Measurements from ENCODE around the gene ATP11A.
A peak's percentile ranks its signal among the peaks of the same experiment; 100 is the strongest.

The ATP11A gene

GRCh38 chr13:112689303-112690245, at the start of gene ATP11A:
Gene ATP11A (plus strand): TSS chr13:112690038. CDS start chr13:112690417, 379 bp downstream.
- peak; percentile 92 for DNase-seq

DNA sequence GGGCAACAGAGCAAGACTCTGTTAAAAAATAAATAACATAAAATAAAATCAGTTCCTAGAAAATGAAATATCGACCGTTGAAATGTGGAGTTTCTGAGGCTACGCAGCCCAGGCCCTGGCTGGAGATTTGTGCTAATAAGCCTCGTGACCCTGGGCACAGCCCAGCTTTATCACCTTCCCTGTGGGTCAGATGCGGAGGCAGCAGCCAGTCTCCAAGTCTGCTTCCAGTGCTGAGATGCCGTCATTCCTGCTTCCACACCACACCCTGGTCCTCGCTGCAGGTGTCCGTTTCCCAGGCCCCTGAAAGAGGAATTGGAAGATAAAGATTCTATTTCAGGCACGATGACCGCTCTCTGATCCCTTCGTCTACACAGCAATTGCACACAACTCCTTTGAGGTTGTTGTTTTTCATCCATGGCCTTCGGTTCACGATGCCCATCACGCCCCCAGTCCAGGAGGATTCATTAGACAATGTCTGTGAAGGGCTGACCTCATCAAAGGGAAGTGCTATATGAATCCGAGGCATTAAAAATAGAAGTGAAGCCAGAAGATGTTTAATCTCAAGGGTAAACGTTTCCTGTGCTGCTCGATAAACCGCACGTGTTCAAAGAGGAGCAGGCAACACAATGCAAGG, 48.3 kb upstream of the ATP11A start:
- DNase-seq = no peak

- no peak for DNase-seq
Observed at GRCh38 chr13:112642090-112642460, 47.8 kb upstream of the ATP11A start.

DNA sequence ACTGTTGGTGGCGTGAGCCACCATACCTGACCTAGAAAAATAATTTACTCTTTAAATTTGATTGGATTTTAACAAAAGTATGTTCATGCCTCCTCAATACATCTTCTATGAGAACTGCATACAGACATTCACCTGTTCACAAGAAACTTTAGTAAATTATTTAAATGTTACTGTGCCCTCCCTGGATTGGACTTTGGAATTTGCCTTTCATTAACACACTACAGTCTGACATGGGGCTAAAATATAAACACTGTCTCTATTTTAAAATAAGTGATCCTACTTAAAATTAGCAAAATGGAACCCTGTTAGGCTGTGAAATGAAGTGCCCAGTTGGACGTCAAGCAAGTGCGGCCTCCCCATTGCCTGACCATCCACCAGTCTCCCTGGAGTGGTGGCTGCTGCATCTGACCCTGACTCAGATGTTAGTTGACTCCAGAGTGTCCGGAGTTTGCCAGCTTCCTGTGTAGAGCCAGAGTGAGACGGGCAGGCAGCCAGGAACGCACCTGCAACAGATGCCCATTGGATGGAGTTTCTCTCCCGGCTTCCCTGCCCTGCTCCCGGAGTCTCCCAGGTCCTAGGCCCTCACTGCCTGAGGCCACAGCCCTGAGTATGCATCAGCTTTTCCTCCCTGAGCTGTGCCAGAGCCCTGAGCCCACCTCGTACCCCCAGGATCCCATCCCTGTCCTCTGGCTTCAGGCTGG, 45.9 kb upstream of the ATP11A start:
- DNase-seq = no peak

- no peak for DNase-seq
Observed at GRCh38 chr13:112645327-112645914, 44.4 kb upstream of the ATP11A start.

DNA sequence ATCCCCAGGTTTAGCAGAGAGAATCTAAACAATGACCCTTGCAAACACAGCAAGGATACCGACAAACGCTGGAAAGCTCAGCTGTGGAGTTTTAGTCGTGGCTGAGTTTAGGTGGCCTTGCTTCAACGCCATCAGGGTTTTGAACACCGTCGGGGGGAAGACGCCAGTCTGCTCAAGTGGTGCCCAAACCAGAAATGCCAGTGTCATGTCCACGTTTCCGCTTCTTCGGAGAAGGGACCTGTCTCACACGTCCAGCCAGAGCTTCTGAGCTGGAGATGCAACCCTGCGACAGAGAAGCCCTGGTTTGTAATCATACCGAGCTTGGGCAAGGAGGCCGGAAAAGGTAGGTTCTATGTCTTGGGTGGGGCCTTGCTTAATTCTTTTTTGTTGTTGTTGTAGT, 42.6 kb upstream of the ATP11A start:
- DNase-seq = no peak

GRCh38 chr13:112648101-112648500, 41.7 kb upstream of the ATP11A start:
- no peak for DNase-seq

DNA sequence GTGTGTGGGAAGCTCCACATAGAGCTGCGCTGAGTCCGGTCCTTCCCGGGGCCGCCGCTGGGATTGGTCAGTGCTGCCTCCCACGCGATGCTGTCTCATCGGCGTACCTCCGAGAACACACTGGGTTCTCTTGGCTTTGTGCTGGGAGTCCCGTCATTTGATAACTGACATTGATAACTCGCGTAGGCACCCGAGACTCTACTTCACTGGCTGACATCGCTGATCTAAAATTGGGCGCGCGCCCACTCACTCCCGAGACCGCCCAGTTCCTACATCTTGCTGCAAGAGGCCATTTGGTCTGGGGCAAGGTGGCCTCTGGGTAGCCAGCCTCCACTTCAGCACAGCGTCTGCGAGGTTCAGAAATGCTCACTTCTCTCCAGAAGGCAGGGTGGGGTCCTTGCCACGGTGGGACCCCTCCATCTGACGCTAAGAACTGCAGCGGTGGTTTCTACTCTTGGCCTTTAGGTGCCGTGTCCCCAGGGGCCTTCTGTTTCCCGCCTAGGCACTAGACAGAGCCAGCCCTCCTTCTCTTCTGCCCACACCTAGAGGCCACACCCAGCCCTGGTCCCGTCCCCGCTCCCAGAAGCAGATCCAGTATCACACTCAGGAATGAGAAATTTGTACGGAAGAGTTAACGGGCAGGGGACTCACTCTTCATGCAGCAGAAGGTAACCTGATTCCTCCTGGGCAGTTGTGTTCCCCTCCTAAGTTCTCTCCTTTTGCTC, 40.7 kb upstream of the ATP11A start:
- no peak for DNase-seq

- no peak for DNase-seq
Observed at GRCh38 chr13:112651311-112651710, 38.5 kb upstream of the ATP11A start.

DNA sequence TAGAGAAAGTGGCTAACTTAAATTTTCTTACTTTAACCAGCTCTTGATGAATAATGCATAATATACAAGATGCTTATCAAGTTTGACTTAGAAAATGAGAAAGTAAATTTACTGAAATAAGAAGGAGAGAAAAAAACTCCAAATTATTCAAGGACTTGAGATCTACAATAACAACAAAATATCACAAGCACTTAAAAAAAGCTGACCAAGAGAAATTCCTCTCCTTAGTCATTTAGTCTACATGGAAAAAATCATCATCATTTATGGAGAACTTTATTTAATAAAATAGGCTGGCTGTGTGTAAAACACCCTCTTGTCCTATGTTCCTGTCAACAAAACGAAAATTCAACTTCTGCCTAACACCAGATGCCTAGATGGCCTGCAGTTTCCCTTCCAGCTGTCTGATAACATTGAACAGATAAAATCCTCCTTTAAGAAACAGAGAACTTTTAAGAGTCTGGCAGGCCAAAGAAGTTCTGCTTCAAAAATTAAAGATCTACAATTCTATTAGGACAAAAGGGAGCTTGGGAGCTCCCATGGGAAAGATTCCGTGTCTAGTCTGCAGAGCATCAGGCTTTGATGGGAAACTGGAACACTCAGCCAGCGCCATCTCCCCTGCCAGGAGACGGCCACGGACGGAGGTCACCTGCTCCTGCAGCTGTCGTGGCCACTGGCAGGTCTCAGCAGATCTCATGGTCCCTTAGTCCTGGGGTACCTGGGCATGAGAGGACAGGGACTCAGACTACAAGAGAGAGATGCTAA, 37.9 kb upstream of the ATP11A start:
- no peak for DNase-seq

DNA sequence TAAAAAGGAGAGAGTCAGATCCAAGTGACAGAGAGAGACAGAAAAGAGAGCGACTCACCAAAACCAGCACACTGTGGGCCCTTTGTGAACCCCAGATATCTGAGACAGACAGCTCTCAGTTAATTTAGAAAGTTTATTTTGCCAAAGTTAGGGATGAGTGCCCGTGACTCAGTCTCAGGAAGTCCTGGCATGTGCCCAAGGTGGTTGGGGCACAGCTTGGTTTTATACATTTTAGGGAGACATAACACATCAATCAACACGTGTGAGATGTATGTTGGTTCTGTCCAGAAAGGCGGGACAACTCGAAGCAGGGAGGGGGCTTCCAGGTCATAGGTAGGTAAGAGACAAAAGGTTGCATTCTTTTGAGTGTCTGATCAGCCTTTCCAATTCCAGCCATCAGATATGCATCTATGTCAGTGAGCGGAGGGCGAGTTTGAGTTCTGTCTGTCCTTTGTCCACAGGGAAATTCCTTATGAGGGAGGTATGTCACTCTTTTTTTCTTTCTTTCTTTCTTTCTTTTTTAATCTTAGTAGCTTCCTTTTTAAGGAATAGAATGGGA, 37.2 kb upstream of the ATP11A start:
- DNase-seq = no peak

- DNase-seq = no peak
Observed at GRCh38 chr13:112653071-112653470, 36.8 kb upstream of the ATP11A start.

DNA sequence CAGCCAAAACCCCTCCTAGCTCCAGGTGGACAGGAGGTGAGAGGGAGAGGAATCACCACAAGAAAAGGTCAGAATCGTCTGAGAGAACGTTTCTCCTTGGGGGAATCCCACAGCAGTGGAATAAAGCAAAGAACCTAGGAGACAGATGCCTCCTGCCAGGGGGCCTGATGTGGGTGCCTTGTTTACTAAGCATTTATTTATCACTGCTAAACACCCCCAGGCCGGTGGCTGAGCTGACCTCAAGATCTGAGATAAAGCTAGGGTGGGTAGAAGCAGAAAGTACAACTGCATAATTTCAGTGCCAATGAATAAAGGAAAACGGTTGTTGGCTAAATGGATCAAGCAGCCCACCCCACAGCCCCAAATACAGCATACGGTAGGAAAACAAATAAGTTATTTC, 33.9 kb upstream of the ATP11A start:
- no peak for DNase-seq

GRCh38 chr13:112657850-112658445, 31.9 kb upstream of the ATP11A start:
- no peak for DNase-seq

DNA sequence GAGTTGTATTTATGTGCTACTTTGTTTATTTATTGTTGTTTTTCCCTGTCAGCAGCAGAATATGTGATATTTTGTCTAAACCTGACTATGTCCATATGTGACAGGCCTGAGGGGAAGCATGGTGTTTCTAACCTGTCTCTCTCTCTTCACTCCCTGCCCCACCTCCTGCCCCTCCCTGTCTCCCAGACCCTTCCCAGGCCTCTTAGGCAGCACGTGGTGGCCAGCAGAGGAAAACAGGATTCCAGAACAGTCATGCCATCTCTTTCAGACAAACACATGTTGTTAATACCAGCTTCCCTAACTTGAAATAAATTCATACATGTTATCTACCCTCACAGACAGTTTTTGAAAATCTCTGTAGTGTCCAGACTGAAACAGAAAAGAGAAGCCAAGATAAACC, 31.0 kb upstream of the ATP11A start:
- no peak for DNase-seq

GRCh38 chr13:112661291-112661690, 28.5 kb upstream of the ATP11A start:
- no peak for DNase-seq

GRCh38 chr13:112664501-112665203, 25.2 kb upstream of the ATP11A start:
- DNase-seq = no peak

GRCh38 chr13:112668924-112669323, 20.9 kb upstream of the ATP11A start:
- DNase-seq = no peak

GRCh38 chr13:112669881-112670499, 19.8 kb upstream of the ATP11A start:
- DNase-seq = no peak

- DNase-seq = no peak
Observed at GRCh38 chr13:112670864-112671263, 19.0 kb upstream of the ATP11A start.

Measured in midbrain (tissue), 1 donor.